Measurements from ENCODE around the gene FILIP1L. TPM values are rescaled to one million over a fixed set of nuclear protein-coding genes. Genes with fewer than 3 reads are reported as not detected.

FILIP1L gene
- polyA plus RNA-seq, 3 donors = 0.13 to 0.40 (median 0.25) TPM

- no peak overlapping the region for H3K9ac ChIP-seq (ENCODE audit: insufficient read depth, low read length, poor library complexity, severe bottlenecking)
- Mint-ChIP-seq H3K27ac (no peak overlapping the region), H3K27me3 (ENCODE audit: low read depth in 3 of 3) (no peaks in the 10 kb centered on the region), H3K9me3 (peaks cover 0 to 3% (median 0%) of the 10 kb centered on the region in 7 donors), H3K36me3 (peaks cover 0 to 4% of the 10 kb centered on the region in 2 donors), H3K4me3 (no peak overlapping the region), H3K4me1 (peaks cover 11% of the 10 kb centered on the region)
- no peaks in the 10 kb centered on the region for H3K79me2 ChIP-seq (ENCODE audit: insufficient read depth, low read length)
- no peaks in the 10 kb centered on the region for H3K27me3 ChIP-seq (ENCODE audit: control insufficient read depth in 2 of 2, insufficient read depth in 2 of 2, low read length in 2 of 2)
- no peak overlapping the region for H2AFZ ChIP-seq (ENCODE audit: insufficient read depth, low read depth, low read length, poor library complexity, severe bottlenecking)
- intact Hi-C loops (cut with micrococcal nuclease) = no loop called here
- H3K36me3 ChIP-seq (replicated peaks in 1 of 2; ENCODE audit: control insufficient read depth in 1 of 2, insufficient read depth in 2 of 2, low read length in 2 of 2) = no peaks in the 10 kb centered on the region
- 100% methylated on average over 1 of the region's 1 CpG for WGBS (ENCODE audit: insufficient coverage)
- H3K27ac ChIP-seq (ENCODE audit: low read depth in 1 of 2, low read length in 2 of 2) = no peak overlapping the region
- H3K9me3 ChIP-seq (replicated peaks in 1 of 2; ENCODE audit: control insufficient read depth in 1 of 2, insufficient read depth in 1 of 2, low read length in 2 of 2) = no peaks in the 10 kb centered on the region
- no peak overlapping the region for H3K4me3 ChIP-seq (replicated peaks in 1 of 3; ENCODE audit: low read depth in 2 of 3, low read length in 3 of 3)
- TF ChIP-seq CTCF (IDR thresholded peaks at IDR 0.05) = no peak
- no peak for DNase-seq
- H4K20me1 ChIP-seq (ENCODE audit: insufficient read depth, low read length) = no peaks in the 10 kb centered on the region
- no peak overlapping the region for H3K4me2 ChIP-seq (replicated peaks; ENCODE audit: extremely low read depth, low read length, poor library complexity, severe bottlenecking)
- H3K4me1 ChIP-seq (ENCODE audit: control insufficient read depth in 1 of 2, insufficient read depth in 2 of 2, low read length in 2 of 2) = peaks cover 8 to 10% of the 10 kb centered on the region in 2 donors
Measured at GRCh38 chr3:99921986-99922385, 192.3 kb downstream of the FILIP1L start.

GRCh38 chr3:99921377-99921695 lies 193.0 kb downstream of the FILIP1L start:
- no peaks in the 10 kb centered on the region for H3K27me3 ChIP-seq (ENCODE audit: control insufficient read depth in 2 of 2, insufficient read depth in 2 of 2, low read length in 2 of 2)
- no peaks in the 10 kb centered on the region for H4K20me1 ChIP-seq (ENCODE audit: insufficient read depth, low read length)
- intact Hi-C loops (cut with micrococcal nuclease) = no loop called here
- H3K4me1 ChIP-seq (ENCODE audit: control insufficient read depth in 1 of 2, insufficient read depth in 2 of 2, low read length in 2 of 2) = peaks cover 8 to 10% of the 10 kb centered on the region in 2 donors
- peak overlapping the region; percentile 42 for H3K4me2 ChIP-seq (replicated peaks; ENCODE audit: extremely low read depth, low read length, poor library complexity, severe bottlenecking)
- peak overlapping the region in 1 of 2 donors; percentile 55 for H3K27ac ChIP-seq (ENCODE audit: low read depth in 1 of 2, low read length in 2 of 2)
- TF ChIP-seq CTCF (IDR thresholded peaks at IDR 0.05) = no peak
- H3K4me1 Mint-ChIP-seq = peaks cover 11% of the 10 kb centered on the region
- H3K36me3 Mint-ChIP-seq = peaks cover 0 to 4% of the 10 kb centered on the region in 2 donors
- no peaks in the 10 kb centered on the region for H3K36me3 ChIP-seq (replicated peaks in 1 of 2; ENCODE audit: control insufficient read depth in 1 of 2, insufficient read depth in 2 of 2, low read length in 2 of 2)
- no peaks in the 10 kb centered on the region for H3K27me3 Mint-ChIP-seq (ENCODE audit: low read depth in 3 of 3)
- no peaks in the 10 kb centered on the region for H3K9me3 ChIP-seq (replicated peaks in 1 of 2; ENCODE audit: control insufficient read depth in 1 of 2, insufficient read depth in 1 of 2, low read length in 2 of 2)
- H3K9me3 Mint-ChIP-seq = peaks cover 0 to 3% (median 0%) of the 10 kb centered on the region in 7 donors
- no peaks in the 10 kb centered on the region for H3K79me2 ChIP-seq (ENCODE audit: insufficient read depth, low read length)
- peak overlapping the region; percentile 54 for H2AFZ ChIP-seq (ENCODE audit: insufficient read depth, low read depth, low read length, poor library complexity, severe bottlenecking)
- H3K27ac Mint-ChIP-seq = peak overlapping the region in 2 of 7 donors; percentile 19 to 75
- WGBS (ENCODE audit: insufficient coverage) = 100% methylated on average over 1 of the region's 1 CpG
- no peak for DNase-seq
- H3K4me3 ChIP-seq (replicated peaks in 1 of 3; ENCODE audit: low read depth in 2 of 3, low read length in 3 of 3) = peak overlapping the region in 1 of 3 experiments; percentile 41
- H3K9ac ChIP-seq (ENCODE audit: insufficient read depth, low read length, poor library complexity, severe bottlenecking) = no peak overlapping the region
- H3K4me3 Mint-ChIP-seq = peak overlapping the region in 1 of 2 donors; percentile 37

Measured in CD14-positive monocyte (primary cell).